A549 (cell line): Measurements from ENCODE around the gene SELENOK. TPM values are rescaled to one million over a fixed set of nuclear protein-coding genes. Genes with fewer than 3 reads are reported as not detected.

Experiments
- ATAC-seq, 2 experiments: fragments of 200-7000 bp in 1 of 2; fragments of >200 bp in 1 of 2; cut with Nextera tagmentation in 1 of 2; cut with Tn5 transposase in 1 of 2; 3 replicates each; pipeline versions ENCODE4 v1.8.0 to v1.9.1; 2018 to 2020; ENCODE audit warnings: mild to moderate bottlenecking in 1 of 2, moderate library complexity in 1 of 2
- CTCF ChIA-PET: fragments of 300-600 bp; sonication (Branson Sonifier 250); formaldehyde crosslinking; extraction: SDS; loops from one replicate; lab custom pipeline; 2021; ENCODE audit warnings: antibody characterized with exemption, inconsistent platforms; lab: Yijun Ruan, JAX
- POLR2A ChIA-PET: fragments of 350-600 bp; formaldehyde crosslinking; extraction: SDS; loops from one replicate; lab custom pipeline; 2021; ENCODE audit warnings: antibody characterized with exemption, inconsistent platforms; lab: Yijun Ruan, JAX
- DNase-seq, 2 experiments: peaks; one replicate each; pipeline versions ENCODE4 v3.0.0 to v3.0.0-alpha.2; 2011 to 2016; ENCODE audit warnings: low read depth in 1 of 2, low spot score in 1 of 2
- FAIRE-seq: peaks from 2 replicates; lab custom pipeline; 2011; peaks lifted over from hg19 to GRCh38; lab: Jason Lieb, UNC
- H3K27ac ChIP-seq, 2 experiments: fragments of >200 bp; sonication (Bioruptor Twin); formaldehyde crosslinking; 3 replicates each; pipeline ENCODE4 v1.5.1; 2016 to 2017
- H3K4me1 ChIP-seq: fragments of >200 bp; sonication (Bioruptor Twin); formaldehyde crosslinking; 3 replicates; pipeline ENCODE4 v1.6.1; 2016
- H3K4me2 ChIP-seq: fragments of >200 bp; sonication (Bioruptor Twin); formaldehyde crosslinking; 3 replicates; pipeline ENCODE4 v1.6.1; 2016
- H3K4me3 ChIP-seq: fragments of >200 bp; sonication (Bioruptor Twin); formaldehyde crosslinking; 3 replicates; pipeline ENCODE4 v1.5.1; 2016
- H3K9me3 ChIP-seq: fragments of >200 bp; sonication (Bioruptor Twin); formaldehyde crosslinking; 3 replicates; pipeline ENCODE4 v1.6.1; 2016
- BHLHE40 ChIP-seq: IDR thresholded peaks from 2 replicates; pipeline ENCODE4 v1.6.1; 2012; ENCODE audit warnings: low read depth, low read length, inconsistent platforms
- CEBPB ChIP-seq, 2 experiments: fragments of >200 bp in 1 of 2; sonication (Bioruptor Twin) in 1 of 2; formaldehyde crosslinking in 1 of 2; IDR thresholded peaks; 2 replicates each; pipeline ENCODE4 v1.6.1; 2012 to 2016
- EHF ChIP-seq: fragments of 250-450 bp; sonication (Bioruptor Pico); IDR thresholded peaks from 2 replicates; pipeline ENCODE4 v1.5.0; 2020; ENCODE audit warnings: mild to moderate bottlenecking
- FOXS1 ChIP-seq: fragments of 250-450 bp; sonication (Bioruptor Pico); IDR thresholded peaks from 2 replicates; pipeline ENCODE4 v1.5.0; 2020; ENCODE audit warnings: mild to moderate bottlenecking, moderate library complexity
- HOXB5 ChIP-seq: fragments of 250-450 bp; sonication (Bioruptor Pico); IDR thresholded peaks from 2 replicates; pipeline ENCODE4 v1.5.0; 2020; ENCODE audit warnings: mild to moderate bottlenecking, moderate library complexity
- JUN ChIP-seq, 2 experiments: fragments of >200 bp; sonication (Bioruptor Twin); formaldehyde crosslinking; IDR thresholded peaks; 2 replicates in 1 of 2; 3 replicates in 1 of 2; pipeline ENCODE4 v1.6.1; 2016 to 2017
- JUNB ChIP-seq: fragments of >200 bp; sonication (Bioruptor Twin); formaldehyde crosslinking; IDR thresholded peaks from 2 replicates; pipeline ENCODE4 v1.6.1; 2016
- MYC ChIP-seq: IDR thresholded peaks from 2 replicates; pipeline ENCODE4 v1.6.1; 2012; ENCODE audit warnings: mild to moderate bottlenecking, inconsistent platforms, low read length, improper control_type of control experiment, borderline replicate concordance
- PHF8 ChIP-seq: fragments of 200-600 bp; sonication (generic); IDR thresholded peaks from 2 replicates; pipeline ENCODE4 v1.6.1; 2016; ENCODE audit warnings: low read depth, mild to moderate bottlenecking, antibody characterized with exemption, moderate library complexity, borderline replicate concordance
- POLR2A ChIP-seq: IDR thresholded peaks from 2 replicates; pipeline ENCODE4 v1.6.1; 2012; ENCODE audit warnings: mild to moderate bottlenecking, low read length
- RARB ChIP-seq: fragments of 250-450 bp; sonication (Bioruptor Pico); IDR thresholded peaks from 2 replicates; pipeline ENCODE4 v1.8.0; 2021; ENCODE audit warnings: mild to moderate bottlenecking, moderate library complexity
- SREBF2 ChIP-seq: fragments of 450-650 bp; IDR thresholded peaks from 2 replicates; pipeline ENCODE4 v1.6.1; 2014; ENCODE audit warnings: mild to moderate bottlenecking, moderate library complexity
- WGBS: methylation state at CpG from one replicate; pipeline ENCODE4 v1.1.6; 2017; ENCODE audit errors: missing lambda C conversion rate; 5-methylcytosine and 5-hydroxymethylcytosine counted together
- polyA plus RNA-seq, 4 experiments: library from polyadenylated mRNA; depleted of rRNA in 3 of 4; stranded (reverse); fragments of >200 nt; fragmentation: RNase III in 1 of 4; extraction: RNeasy Plus Mini Kit Qiagen cat#74134 plus additional on column Dnase treatment in 1 of 4; gene quantifications; 2 replicates in 3 of 4; 3 replicates in 1 of 4; pipeline ENCODE4 v1.2.3, GENCODE V29; 2011 to 2017
- TF ChIP-seq, protein P1 (sequence below): IDR thresholded peaks from 2 replicates; pipeline ENCODE4 v1.6.1; 2012
- TF ChIP-seq, protein P2 (sequence below): fragments of >200 bp; sonication (Bioruptor Twin); formaldehyde crosslinking; IDR thresholded peaks from 2 replicates; pipeline ENCODE4 v1.6.1; 2016
- TF ChIP-seq, protein P3 (sequence below): fragments of >200 bp; sonication (Bioruptor Twin); formaldehyde crosslinking; IDR thresholded peaks from 3 replicates; pipeline ENCODE4 v1.6.1; 2016
- TF ChIP-seq, protein P4 (sequence below): fragments of 250-450 bp; sonication (Bioruptor Pico); IDR thresholded peaks from 2 replicates; pipeline ENCODE4 v1.5.0; 2021; ENCODE audit warnings: mild to moderate bottlenecking, moderate library complexity, borderline replicate concordance

Gene SELENOK
- polyA plus RNA-seq, 2 of the 4 experiments (the other 2 are of a cell fraction) = 44.3 to 54.3 TPM

DNA sequence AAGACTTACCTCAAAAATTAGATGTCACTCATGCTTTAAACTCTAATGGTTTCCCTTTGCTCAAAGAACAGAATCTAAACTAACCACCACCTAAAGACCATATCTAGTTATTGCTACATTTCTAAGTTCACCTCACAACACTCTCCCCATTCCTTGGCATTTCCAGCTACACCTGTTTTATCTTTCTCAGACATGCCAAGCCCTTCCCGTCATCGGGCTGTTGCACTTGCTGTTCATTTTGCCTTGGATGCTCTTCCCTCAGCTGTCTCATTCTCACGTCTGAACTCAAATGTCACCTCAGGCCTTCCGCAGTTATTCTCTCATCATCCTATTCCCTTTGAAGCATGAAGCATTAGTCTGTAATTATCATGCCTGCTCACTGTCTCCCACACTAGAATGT lies 8.7 kb downstream of the SELENOK start:
- CTCF ChIA-PET = no interaction called here
- POLR2A ChIA-PET = no interaction called here
- no peak overlapping the region for H3K4me3 ChIP-seq
- WGBS = 96% methylated on average over 4 of the region's 4 CpGs
- no peak overlapping the region for H3K27ac ChIP-seq
- ATAC-seq = no peak
- DNase-seq = no peak
- no peak for FAIRE-seq
- no peak overlapping the region for H3K4me2 ChIP-seq
- H3K4me1 ChIP-seq = peaks cover 10% of the 10 kb centered on the region
- TF ChIP-seq SREBF2 = no peak
- TF ChIP-seq, protein P1, sequence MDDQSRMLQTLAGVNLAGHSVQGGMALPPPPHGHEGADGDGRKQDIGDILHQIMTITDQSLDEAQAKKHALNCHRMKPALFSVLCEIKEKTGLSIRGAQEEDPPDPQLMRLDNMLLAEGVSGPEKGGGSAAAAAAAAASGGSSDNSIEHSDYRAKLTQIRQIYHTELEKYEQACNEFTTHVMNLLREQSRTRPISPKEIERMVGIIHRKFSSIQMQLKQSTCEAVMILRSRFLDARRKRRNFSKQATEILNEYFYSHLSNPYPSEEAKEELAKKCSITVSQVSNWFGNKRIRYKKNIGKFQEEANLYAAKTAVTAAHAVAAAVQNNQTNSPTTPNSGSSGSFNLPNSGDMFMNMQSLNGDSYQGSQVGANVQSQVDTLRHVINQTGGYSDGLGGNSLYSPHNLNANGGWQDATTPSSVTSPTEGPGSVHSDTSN = no peak
- TF ChIP-seq JUNB = no peak
- TF ChIP-seq RARB (CRISPR knock-in tag) = no peak
- TF ChIP-seq, protein P2, sequence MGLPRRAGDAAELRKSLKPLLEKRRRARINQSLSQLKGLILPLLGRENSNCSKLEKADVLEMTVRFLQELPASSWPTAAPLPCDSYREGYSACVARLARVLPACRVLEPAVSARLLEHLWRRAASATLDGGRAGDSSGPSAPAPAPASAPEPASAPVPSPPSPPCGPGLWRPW = no peak
- no peak for TF ChIP-seq MYC
- no peak for TF ChIP-seq CEBPB (IDR thresholded peaks at IDR 0.05)
- no peak for TF ChIP-seq FOXS1 (CRISPR knock-in tag)
- no peak for TF ChIP-seq EHF (CRISPR knock-in tag)
- TF ChIP-seq, protein P3, sequence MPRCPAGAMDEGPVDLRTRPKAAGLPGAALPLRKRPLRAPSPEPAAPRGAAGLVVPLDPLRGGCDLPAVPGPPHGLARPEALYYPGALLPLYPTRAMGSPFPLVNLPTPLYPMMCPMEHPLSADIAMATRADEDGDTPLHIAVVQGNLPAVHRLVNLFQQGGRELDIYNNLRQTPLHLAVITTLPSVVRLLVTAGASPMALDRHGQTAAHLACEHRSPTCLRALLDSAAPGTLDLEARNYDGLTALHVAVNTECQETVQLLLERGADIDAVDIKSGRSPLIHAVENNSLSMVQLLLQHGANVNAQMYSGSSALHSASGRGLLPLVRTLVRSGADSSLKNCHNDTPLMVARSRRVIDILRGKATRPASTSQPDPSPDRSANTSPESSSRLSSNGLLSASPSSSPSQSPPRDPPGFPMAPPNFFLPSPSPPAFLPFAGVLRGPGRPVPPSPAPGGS = no peak
- TF ChIP-seq BHLHE40 = no peak
- TF ChIP-seq, protein P4, sequence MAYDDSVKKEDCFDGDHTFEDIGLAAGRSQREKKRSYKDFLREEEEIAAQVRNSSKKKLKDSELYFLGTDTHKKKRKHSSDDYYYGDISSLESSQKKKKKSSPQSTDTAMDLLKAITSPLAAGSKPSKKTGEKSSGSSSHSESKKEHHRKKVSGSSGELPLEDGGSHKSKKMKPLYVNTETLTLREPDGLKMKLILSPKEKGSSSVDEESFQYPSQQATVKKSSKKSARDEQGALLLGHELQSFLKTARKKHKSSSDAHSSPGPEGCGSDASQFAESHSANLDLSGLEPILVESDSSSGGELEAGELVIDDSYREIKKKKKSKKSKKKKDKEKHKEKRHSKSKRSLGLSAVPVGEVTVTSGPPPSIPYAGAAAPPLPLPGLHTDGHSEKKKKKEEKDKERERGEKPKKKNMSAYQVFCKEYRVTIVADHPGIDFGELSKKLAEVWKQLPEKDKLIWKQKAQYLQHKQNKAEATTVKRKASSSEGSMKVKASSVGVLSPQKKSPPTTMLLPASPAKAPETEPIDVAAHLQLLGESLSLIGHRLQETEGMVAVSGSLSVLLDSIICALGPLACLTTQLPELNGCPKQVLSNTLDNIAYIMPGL (CRISPR knock-in tag) = no peak
- H3K9me3 ChIP-seq = no peaks in the 10 kb centered on the region

DNA sequence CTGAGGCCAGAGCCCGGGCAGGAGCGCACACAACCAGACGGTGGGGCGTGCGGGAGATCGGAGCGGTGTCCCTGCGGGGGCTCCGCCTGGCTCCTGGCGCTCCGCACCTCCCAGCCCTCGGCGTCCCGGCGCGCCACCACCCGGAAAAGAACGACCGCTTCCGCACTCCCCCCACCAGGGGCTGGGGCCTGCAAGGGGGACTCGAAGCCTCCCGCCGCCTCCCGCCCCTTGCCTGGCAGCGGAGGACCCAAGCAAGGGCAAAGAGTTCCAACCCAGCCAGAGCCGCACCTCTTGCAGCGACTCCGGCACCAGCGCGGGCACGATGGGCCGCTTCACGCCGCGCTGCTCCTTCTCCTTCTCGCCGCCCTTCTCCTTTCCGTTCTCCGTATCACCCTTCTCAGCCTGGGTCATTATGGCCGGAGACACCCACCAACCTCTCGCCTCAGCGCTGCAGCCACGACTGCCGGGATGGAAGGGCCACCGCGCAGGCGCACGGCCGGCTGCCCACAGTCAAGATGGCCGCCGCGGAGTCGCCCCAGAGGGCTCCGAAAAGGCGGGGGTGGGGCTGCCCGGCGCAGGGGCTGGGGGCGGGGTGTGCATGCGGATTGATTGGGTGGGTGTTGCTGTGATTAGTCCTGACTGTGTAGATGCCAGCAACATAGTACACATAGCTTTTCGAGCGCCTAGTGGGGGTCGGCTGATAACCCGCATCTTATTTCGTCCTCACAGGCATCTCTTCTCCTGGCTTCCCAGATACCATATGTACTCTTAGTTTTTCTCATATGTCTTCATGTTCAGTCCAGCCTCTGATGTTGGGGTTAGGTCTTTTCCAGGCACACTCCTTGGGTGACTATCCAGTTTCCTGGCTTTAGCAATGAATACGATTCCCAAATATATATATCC lies 9.7 kb downstream of the SELENOK start, which contains the start of gene ACTR8:
ACTR8 (minus strand) TSS at position 462 of the 903 bp plus-strand sequence; CDS start at position 411, 51 bp downstream.
- no peak for TF ChIP-seq HOXB5 (CRISPR knock-in tag)
- peak; percentile 92 for TF ChIP-seq POLR2A
- TF ChIP-seq PHF8 = peak; percentile 46; the same call in 1 of the 2 replicates
- TF ChIP-seq, protein P3 = 0 out of 3 replicates have a peak, but pooled peaks have one; percentile 60
- peak; percentile 42 to 65; a peak in 2 of 5 replicates for TF ChIP-seq JUN (IDR thresholded peaks at IDR 0.05)
- TF ChIP-seq, all 56 proteins: peak for 4
- WGBS = 10% methylated on average over 13 of the region's 65 CpGs
- peak; percentile 52 to 76 for DNase-seq
- no peaks in the 10 kb centered on the region for H3K9me3 ChIP-seq
- peak within 1 kb of the TSS; percentile 91 for H3K27ac ChIP-seq
- peaks cover 10% of the 10 kb centered on the region for H3K4me1 ChIP-seq
- POLR2A ChIA-PET = interaction anchor here (0.6 kb wide), 1 partner anchor 10 kb away, joined by 3 read pairs; no protein-coding TSS in a partner anchor
- ATAC-seq = peak; percentile 93 to 98
- no peak for FAIRE-seq
- peak within 1 kb of the TSS; percentile 72 for H3K4me3 ChIP-seq
- CTCF ChIA-PET = interaction anchor here (1.7 kb wide), 1 partner anchor 9 kb away, joined by 6 read pairs; no protein-coding TSS in a partner anchor
- H3K4me2 ChIP-seq = peak within 1 kb of the TSS; percentile 79
